Gastrocnemius medialis (tissue), 4 donors: ENCODE data around the gene HOXA9.

Experiments
- POLR2A ChIP-seq, 2 donors: fragments of 450-650 bp; IDR thresholded peaks; one replicate each; pipeline ENCODE4 v1.6.1; 2017; ENCODE audit warnings: antibody characterized with exemption in 2 of 2, mild to moderate bottlenecking in 2 of 2, moderate library complexity in 2 of 2
- TF ChIP-seq, protein P1 (sequence below), 5 experiments: fragments of 450-650 bp in 3 of 5; fragments of 200-600 bp in 2 of 5; sonication (generic) in 2 of 5; IDR thresholded peaks in 4 of 5; conservative IDR thresholded peaks in 1 of 5; 1 replicate in 4 of 5; 2 replicates in 1 of 5; pipeline ENCODE4 v1.5.1; 2016 to 2019; ENCODE audit warnings: antibody characterized with exemption in 5 of 5, mild to moderate bottlenecking in 3 of 5, moderate library complexity in 3 of 5

GRCh38 chr7:27147199-27148030 lies 17.9 kb downstream of the HOXA9 start, which contains the start of gene HOXA6:
- TF ChIP-seq, protein P1, sequence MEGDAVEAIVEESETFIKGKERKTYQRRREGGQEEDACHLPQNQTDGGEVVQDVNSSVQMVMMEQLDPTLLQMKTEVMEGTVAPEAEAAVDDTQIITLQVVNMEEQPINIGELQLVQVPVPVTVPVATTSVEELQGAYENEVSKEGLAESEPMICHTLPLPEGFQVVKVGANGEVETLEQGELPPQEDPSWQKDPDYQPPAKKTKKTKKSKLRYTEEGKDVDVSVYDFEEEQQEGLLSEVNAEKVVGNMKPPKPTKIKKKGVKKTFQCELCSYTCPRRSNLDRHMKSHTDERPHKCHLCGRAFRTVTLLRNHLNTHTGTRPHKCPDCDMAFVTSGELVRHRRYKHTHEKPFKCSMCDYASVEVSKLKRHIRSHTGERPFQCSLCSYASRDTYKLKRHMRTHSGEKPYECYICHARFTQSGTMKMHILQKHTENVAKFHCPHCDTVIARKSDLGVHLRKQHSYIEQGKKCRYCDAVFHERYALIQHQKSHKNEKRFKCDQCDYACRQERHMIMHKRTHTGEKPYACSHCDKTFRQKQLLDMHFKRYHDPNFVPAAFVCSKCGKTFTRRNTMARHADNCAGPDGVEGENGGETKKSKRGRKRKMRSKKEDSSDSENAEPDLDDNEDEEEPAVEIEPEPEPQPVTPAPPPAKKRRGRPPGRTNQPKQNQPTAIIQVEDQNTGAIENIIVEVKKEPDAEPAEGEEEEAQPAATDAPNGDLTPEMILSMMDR (IDR thresholded peaks at IDR 0.05 in 4 of 5, conservative IDR thresholded peaks at IDR 0.05 in 1 of 5) = no peak
- no peak for TF ChIP-seq POLR2A (IDR thresholded peaks at IDR 0.05)
